HG02943 (cell line): ENCODE results near the gene CCNI2.

Experiments used
- ATAC-seq: cut with Tn5 transposase; IDR thresholded peaks from one replicate; pipeline ENCODE4 v1.9.1; 2021; ENCODE audit warnings: mild to moderate bottlenecking, low read depth, moderate library complexity; ENCODE audit not compliant: unreplicated experiment

Gene CCNI2

GRCh38 chr5:132764671-132765238, 17.5 kb downstream of the CCNI2 start:
- no peak for ATAC-seq

DNA sequence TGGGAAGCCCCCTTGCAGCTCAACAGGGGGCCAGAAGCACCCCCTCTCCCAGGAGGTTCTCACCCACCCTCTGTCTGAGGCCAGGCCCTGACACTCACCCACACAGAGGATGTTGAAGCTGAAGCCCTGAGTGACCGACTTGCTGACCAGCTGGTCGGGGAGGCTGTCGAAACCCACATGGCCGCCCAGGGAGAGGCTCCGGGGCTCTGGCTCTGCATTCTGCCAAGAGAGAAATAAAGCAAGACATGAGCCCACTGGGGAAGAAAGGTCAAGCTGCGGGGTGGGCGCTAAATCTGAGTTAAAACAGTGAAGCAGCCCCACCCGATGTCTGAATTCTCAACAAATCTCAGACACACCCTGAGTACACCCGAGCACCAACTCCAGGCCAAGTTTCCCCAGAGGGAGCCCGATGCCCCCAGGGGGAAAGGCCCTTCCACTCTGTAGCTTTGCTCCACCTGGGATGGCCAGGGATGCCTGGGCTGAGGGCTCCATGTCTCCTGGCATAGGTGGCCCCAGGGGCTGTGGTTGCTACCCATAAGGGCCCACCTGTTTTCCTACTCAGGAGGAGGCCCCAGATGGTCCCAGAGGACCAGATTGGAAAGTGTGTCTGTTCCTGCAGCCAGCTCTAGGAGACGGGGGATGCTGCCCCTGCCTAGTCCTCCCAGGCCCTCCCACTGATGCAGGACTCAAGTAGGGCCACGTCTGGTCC, 18.2 kb downstream of the CCNI2 start:
- no peak for ATAC-seq

DNA sequence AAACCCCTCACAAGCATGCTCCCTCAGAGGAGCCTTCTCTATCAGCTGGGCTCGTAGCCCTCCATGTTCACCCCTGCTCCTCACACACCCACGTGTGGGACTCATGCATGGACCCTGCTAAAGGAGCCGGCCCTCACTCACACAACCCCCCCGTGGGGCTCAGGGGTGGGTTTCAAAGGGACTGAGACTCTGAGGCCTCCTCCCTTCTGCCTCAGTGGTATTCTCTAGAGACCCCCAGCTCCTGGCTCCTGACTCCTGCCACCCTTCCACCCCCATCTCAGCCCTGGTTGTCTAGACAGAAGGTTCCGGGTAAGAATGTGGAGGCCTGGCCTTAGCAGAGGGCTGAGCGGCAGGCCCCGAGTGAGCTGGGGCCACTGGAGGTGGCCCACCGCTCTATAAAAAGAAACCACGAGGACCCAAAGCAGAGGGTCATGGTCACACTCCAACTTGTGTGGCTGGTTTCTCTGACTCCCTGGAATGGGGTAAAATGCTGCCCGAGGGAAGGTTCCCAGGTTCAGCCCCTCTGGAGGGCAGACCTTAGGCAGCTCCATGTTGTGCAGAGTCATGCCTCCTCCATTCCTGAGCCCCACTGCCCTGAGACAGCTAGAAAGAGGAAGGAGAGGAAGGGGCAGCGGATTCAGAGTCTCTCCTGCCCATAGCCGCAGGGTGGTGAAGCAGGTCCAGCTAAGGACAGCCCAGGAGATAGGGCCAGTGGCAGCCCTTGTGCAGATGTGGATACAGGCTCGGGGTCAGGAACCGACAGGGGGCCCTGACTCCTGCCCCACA, 19.0 kb downstream of the CCNI2 start:
- no peak for ATAC-seq

DNA sequence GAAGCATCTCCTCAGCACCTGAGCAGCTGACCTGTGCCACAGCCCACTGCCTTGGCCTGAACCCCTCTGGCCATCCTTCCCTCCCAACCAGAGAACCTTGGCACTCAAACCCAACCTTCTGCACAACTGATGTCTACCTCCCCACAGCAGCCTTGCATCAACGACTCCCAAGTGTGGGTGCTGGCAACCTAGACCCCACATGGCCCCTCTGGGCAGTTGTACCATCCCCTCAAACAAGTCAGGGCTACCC, 19.5 kb downstream of the CCNI2 start:
- ATAC-seq, result no peak

GRCh38 chr5:132767150-132767549, 19.9 kb downstream of the CCNI2 start:
- no peak for ATAC-seq

GRCh38 chr5:132768485-132768868, 21.3 kb downstream of the CCNI2 start:
- ATAC-seq, result no peak

- no peak for ATAC-seq
Measured at GRCh38 chr5:132770476-132771159, 23.4 kb downstream of the CCNI2 start.

GRCh38 chr5:132771503-132771998, 24.3 kb downstream of the CCNI2 start:
- ATAC-seq, result no peak

DNA sequence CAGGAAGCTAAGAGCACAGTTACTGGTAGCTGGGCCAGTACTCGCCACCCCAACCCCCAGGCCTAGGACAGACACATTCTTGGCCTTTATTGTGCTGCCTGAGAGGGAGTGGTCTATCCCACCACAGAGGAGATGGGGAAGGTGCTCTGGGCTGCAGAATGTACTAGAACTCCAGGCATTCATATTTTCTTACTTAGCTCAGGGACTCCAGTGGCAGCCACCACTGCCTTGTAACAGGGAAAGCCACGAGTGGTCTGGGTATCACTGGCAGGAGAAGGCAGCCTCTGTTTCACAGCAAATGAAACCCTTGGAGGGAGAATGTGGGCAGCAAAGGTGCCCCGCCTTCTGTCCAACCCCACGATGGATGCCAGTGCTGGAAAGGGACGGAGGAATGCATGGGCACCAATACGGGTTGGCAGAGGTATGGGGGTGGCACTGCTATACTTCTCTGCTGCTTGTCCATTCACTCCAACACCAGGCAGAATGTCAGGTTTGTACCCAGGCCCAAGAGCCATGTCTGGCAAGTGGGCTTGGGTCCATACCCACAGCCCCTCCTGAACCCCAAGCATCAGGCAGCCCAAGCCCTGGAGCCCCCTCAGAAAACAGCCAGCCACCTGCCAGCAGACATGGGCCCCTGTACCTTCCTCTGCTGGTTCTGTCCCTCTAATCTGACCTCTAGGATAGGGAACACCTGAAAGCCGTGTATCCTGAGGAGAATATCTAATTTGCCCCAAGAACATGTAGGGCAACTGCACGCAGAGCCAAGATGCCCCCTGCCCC, 25.3 kb downstream of the CCNI2 start:
- no peak for ATAC-seq

GRCh38 chr5:132773114-132773513, 25.9 kb downstream of the CCNI2 start:
- no peak for ATAC-seq

DNA sequence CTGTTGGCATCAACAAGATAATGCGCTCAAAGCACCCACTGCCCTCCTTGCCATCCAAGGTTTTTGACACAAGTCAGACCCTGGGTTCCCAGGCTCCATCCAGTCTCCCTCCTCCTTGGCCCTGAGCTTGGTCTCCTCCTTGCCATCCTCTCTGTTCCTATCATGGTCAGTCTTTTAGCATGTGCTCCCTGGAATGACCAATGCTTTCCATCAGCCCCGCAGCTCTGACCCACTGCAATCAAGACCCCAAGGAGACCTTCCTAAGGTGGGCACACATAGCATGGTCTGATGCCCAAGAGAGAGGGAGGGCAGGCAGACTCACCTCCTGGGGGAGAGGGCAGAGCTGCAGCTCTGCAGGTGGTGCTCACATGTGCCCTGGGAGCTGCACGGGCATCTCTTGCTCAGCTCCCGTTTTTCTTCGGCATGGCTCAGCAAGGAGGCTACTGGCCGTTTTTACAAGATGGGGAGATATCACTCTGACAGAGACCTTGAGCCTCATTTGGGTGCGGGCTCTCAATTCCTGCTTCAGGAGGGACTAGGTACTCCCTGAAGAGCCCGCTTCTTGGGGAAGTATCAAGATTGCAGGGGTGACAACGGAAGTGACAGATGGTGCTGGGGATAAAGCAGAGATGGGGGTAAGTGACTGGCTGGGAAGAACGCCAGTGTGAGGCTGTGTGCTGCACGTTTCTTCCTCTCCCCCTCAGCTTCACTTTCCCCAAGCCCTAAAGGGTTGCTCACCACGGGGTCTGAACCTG, 26.6 kb downstream of the CCNI2 start:
- ATAC-seq, result no peak

DNA sequence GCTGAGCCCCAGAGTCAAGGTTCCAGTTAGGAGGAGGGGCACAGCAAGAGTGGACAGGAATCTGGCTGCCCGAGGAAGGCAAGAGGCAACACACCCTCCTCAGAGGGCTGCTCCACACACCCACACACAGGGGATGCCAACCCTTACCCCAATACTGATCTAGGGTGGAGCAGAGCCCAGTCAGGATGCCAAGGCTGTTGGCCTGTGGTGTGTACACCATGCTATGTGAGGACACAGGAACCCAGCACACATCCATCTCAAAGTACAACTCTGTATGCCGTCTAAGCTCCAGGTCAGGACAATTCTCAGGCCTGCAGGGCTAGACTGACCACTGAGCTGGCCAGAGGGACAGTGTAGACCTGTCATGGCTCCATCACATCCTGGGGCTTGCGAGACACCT, 27.2 kb downstream of the CCNI2 start:
- ATAC-seq, result no peak

DNA sequence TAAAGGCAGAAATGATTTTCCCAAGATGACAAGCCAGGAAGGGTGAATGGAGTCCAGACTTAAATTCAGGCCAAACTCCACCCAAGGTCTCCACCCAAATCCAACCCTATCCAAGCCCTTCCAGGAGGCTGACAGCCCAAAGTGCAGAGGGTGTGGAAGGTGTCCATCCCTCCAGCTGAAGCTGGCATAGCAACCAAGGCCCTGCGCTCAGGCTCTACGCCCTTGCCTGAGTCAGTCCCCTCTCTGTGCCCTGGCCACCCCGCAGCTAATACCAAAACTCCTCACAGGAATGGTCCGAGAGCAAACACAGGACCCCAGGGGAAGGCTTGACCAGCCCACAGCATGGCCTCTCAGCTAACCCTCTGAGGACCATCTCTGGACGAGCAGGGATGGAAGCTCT, 27.7 kb downstream of the CCNI2 start:
- ATAC-seq, result no peak

DNA sequence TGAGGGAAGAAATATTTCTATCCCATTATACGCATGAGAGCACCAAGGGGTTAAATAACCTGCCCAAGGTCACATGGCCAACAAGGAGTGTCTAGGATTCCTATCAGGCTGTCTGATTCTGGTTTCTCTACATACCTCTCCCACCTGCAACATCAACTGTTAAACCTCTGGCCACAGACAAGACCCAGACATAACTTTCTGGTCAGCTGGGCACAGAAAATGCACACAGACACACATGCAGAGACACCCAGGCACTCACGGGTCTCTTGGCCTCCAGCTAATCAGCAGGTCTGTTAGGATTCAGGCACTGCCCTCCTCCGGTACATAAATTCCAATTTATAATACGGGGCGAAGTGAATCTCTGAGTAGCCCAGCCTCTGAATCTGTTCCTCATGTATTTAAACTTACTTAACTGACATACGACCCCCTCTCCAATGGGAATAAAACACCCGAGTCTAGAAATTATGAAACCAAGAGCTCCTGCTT, 28.3 kb downstream of the CCNI2 start:
- ATAC-seq, result no peak

DNA sequence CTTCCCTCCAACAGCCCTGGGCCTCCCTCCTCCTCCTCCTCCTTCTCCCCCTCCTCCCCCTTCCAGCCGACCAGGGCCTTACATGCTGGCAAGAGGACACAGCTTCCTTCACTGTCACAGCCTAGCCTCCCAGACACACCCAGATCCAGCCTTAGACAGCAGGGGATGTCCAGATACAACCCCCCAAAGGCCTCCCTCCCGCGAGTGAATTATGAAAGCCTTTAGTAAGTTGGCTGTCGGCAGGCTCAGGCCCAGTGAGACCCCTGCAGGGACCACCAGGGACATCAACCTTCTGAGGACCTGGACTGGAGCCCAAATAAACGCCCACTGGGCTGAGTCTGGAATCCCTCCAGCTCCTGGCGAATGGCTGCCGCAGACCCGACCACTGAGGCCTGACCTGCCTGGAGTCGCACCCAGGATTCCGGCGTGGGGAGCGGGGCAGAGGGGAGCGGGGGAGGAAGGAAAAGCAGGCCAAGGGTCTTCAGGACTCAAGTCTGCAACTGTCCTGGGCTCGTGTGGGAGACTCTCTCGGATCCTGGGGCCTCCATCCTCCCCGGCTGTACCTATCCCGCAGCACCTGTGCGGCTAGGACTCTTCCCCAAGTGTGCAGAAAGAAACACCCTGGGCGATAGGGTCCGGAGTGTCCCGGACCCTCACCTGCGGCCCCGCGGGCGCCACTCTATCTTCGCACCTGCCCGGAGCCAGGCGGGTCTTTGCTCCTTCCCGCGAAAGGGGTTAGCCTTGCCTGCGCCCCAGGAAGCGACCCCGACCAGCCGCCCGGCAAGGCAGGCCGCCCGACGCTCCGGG, 29.1 kb downstream of the CCNI2 start:
- ATAC-seq, result peak; percentile 36

DNA sequence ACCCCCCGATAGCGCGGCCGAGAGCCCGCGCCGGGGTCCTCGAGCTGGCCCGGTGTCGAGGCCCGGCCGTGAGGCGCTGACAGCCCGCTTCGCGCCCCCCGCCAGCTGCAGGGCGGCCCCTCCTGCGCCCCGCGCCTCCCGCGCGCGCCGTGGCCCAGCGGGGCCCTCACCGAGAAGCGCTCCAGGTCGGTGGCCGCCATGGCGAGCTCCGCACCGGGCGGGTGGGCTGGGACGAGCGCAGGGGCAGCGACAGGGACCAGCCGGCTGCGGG, 29.6 kb downstream of the CCNI2 start:
- ATAC-seq, result no peak

DNA sequence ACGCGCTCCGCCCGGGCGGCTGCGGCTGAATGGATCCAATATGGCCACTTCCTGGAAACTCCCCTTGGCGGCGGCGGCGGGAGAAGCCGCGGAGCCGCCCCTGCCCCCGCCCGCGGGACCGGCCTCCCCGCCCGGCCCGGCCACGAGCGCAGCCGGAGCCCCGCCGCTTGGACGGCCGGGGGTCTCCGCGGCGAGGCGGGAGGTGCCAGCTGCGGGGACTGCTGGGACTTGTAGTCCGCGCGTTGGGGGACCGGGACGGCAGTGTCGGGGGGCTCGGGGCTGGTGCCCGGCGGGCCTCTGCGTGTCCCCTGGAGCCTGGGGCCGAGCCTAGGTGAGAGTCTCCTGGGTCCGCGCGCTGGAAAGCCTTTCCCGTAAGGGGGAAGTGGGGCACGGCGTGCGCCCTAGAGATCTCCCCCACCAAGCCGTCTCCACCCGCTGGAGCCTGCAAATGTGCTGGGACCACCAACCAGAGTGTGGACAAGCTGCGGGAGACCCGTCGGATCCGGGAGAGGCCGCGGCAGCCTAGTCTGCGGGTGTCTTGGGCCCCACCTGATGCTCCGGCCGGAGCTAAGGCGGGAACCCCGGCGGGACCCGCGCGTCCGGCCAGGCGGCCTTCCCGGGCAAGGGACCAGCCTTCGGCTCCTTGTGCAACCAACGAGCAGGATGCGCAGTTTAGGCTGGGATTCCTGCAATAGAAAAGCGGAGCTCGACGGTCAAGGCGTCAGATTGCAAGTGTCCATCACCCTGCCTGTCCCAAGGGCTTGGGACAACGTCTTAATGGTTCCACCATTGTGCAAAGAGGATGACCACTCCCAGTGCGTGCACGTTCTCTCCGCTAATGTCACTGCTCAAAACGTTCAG, 30.2 kb downstream of the CCNI2 start, which contains the start of gene SEPTIN8:
TSS of gene SEPTIN8 (minus strand) at position 31 of the 861 bp plus-strand sequence. CDS start 102 bp downstream, outside the sequence.
- peak; percentile 53 for ATAC-seq

DNA sequence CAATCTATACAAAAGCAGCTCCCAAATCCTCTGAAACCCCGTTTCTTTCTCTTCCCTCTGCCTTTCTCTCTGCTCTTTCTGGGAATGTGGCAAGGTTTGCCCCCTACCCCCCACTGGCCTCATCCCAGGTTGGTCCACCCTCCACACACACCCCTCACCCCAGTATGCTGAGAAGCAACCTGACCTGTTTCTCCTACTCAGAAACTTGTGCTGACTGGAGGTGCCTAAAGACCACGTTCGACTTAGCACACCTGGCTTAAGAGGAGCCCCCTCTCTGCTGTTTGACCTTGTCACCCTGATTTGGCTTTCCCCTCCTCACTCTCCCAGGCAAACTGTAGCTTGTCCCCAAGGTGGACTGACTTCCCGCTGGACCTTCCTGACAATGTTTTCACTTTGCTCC, 30.9 kb downstream of the CCNI2 start:
- no peak for ATAC-seq
